Measurements from ENCODE around the gene RHBDD2. TPM values are rescaled to one million over a fixed set of nuclear protein-coding genes. Genes with fewer than 3 reads are reported as not detected.

Gene RHBDD2
- polyA plus RNA-seq, 1 donor from 2014 or later, result 76.4 TPM

GRCh38 chr7:75920431-75921161 lies 41.8 kb downstream of the RHBDD2 start:
- Histone ChIP-seq H4K20me1 (ENCODE audit: insufficient read depth) (no peaks in the 10 kb centered on the region), H3K4me2 (ENCODE audit: low read length) (no peak overlapping the region), H3F3A (ENCODE audit: insufficient read depth, low read length, poor library complexity, severe bottlenecking) (no peaks in the 10 kb centered on the region), H3K9me3 (ENCODE audit: low read length) (no peaks in the 10 kb centered on the region), H3K36me3 (ENCODE audit: insufficient read depth, low read length) (no peaks in the 10 kb centered on the region), H3K9me2 (ENCODE audit: insufficient read depth, low read length) (no peaks in the 10 kb centered on the region), H3K9ac (ENCODE audit: low read length) (no peak overlapping the region), H3K27ac (ENCODE audit: low read length) (no peak overlapping the region), H3K4me3 (ENCODE audit: low read length) (no peak overlapping the region), H3K27me3 (ENCODE audit: insufficient read depth, low read depth, low read length) (no peaks in the 10 kb centered on the region), H3K79me2 (replicated peaks; ENCODE audit: insufficient read depth, low read length) (peaks cover 42% of the 10 kb centered on the region), H2AFZ (ENCODE audit: low read depth, low read length) (no peak overlapping the region)
- TF ChIP-seq REST (IDR thresholded peaks at IDR 0.05; ENCODE audit: borderline replicate concordance) (no peak), POLR2AphosphoS5 (IDR thresholded peaks at IDR 0.05) (no peak), TAF1 (IDR thresholded peaks at IDR 0.05; ENCODE audit: low read depth) (no peak), EP300 (conservative IDR thresholded peaks at IDR 0.05; ENCODE audit: poor library complexity, severe bottlenecking) (no peak), EZH2 (IDR thresholded peaks at IDR 0.05; ENCODE audit: borderline replicate concordance, insufficient read depth, low read length, poor library complexity, severe bottlenecking) (no peak), RAD21 (conservative IDR thresholded peaks at IDR 0.05) (no peak), SMC3 (conservative IDR thresholded peaks at IDR 0.05; ENCODE audit: poor library complexity) (no peak), MXI1 (conservative IDR thresholded peaks at IDR 0.05; ENCODE audit: poor library complexity, severe bottlenecking) (no peak)
- TF ChIP-seq, protein P1, sequence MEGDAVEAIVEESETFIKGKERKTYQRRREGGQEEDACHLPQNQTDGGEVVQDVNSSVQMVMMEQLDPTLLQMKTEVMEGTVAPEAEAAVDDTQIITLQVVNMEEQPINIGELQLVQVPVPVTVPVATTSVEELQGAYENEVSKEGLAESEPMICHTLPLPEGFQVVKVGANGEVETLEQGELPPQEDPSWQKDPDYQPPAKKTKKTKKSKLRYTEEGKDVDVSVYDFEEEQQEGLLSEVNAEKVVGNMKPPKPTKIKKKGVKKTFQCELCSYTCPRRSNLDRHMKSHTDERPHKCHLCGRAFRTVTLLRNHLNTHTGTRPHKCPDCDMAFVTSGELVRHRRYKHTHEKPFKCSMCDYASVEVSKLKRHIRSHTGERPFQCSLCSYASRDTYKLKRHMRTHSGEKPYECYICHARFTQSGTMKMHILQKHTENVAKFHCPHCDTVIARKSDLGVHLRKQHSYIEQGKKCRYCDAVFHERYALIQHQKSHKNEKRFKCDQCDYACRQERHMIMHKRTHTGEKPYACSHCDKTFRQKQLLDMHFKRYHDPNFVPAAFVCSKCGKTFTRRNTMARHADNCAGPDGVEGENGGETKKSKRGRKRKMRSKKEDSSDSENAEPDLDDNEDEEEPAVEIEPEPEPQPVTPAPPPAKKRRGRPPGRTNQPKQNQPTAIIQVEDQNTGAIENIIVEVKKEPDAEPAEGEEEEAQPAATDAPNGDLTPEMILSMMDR (IDR thresholded peaks at IDR 0.05; ENCODE audit: poor library complexity, severe bottlenecking), result no peak

GRCh38 chr7:75921479-75921878 lies 42.6 kb downstream of the RHBDD2 start:
- no peaks in the 10 kb centered on the region for H3K36me3 ChIP-seq (ENCODE audit: insufficient read depth, low read length)
- peaks cover 36% of the 10 kb centered on the region for H3K79me2 ChIP-seq (replicated peaks; ENCODE audit: insufficient read depth, low read length)
- H3K9me3 ChIP-seq (ENCODE audit: low read length), result no peaks in the 10 kb centered on the region
- no peak overlapping the region for H3K4me3 ChIP-seq (ENCODE audit: low read length)
- no peak for TF ChIP-seq EP300 (conservative IDR thresholded peaks at IDR 0.05; ENCODE audit: poor library complexity, severe bottlenecking)
- no peak for TF ChIP-seq MXI1 (conservative IDR thresholded peaks at IDR 0.05; ENCODE audit: poor library complexity, severe bottlenecking)
- no peak for TF ChIP-seq TAF1 (IDR thresholded peaks at IDR 0.05; ENCODE audit: low read depth)
- TF ChIP-seq EZH2 (IDR thresholded peaks at IDR 0.05; ENCODE audit: borderline replicate concordance, insufficient read depth, low read length, poor library complexity, severe bottlenecking), result no peak
- no peak for TF ChIP-seq RAD21 (conservative IDR thresholded peaks at IDR 0.05)
- no peak for TF ChIP-seq POLR2AphosphoS5 (IDR thresholded peaks at IDR 0.05)
- TF ChIP-seq SMC3 (conservative IDR thresholded peaks at IDR 0.05; ENCODE audit: poor library complexity), result no peak
- no peak for TF ChIP-seq REST (IDR thresholded peaks at IDR 0.05; ENCODE audit: borderline replicate concordance)
- TF ChIP-seq, protein P1 (IDR thresholded peaks at IDR 0.05; ENCODE audit: poor library complexity, severe bottlenecking), result no peak
- H3K27ac ChIP-seq (ENCODE audit: low read length), result no peak overlapping the region
- no peaks in the 10 kb centered on the region for H3F3A ChIP-seq (ENCODE audit: insufficient read depth, low read length, poor library complexity, severe bottlenecking)
- no peaks in the 10 kb centered on the region for H3K27me3 ChIP-seq (ENCODE audit: insufficient read depth, low read depth, low read length)
- no peaks in the 10 kb centered on the region for H4K20me1 ChIP-seq (ENCODE audit: insufficient read depth)
- no peak overlapping the region for H3K9ac ChIP-seq (ENCODE audit: low read length)
- H3K9me2 ChIP-seq (ENCODE audit: insufficient read depth, low read length), result no peaks in the 10 kb centered on the region
- no peak overlapping the region for H2AFZ ChIP-seq (ENCODE audit: low read depth, low read length)
- H3K4me2 ChIP-seq (ENCODE audit: low read length), result no peak overlapping the region
